ENCODE results near the gene TAS2R9.

- TF ChIP-seq CTCF (IDR thresholded peaks at IDR 0.05) (no peak), POLR2A (IDR thresholded peaks at IDR 0.05) (no peak), POLR2AphosphoS5 (IDR thresholded peaks at IDR 0.05) (no peak)
These were observed 16.3 kb upstream of the TAS2R9 start, which contains the start of gene TAS2R10 for GRCh38 chr12:10826258-10826657.
